Measurements from ENCODE around the gene NCKAP5. TPM values are rescaled to one million over a fixed set of nuclear protein-coding genes. Genes with fewer than 3 reads are reported as not detected.

NCKAP5 gene
- total and polyA plus RNA-seq, 4 donors, result 0.57 to 2.8 (median 2.4) TPM

GRCh38 chr2:132697556-132698205, 870.6 kb downstream of the NCKAP5 start (continued):
- no peak for TF ChIP-seq GABPA (IDR thresholded peaks at IDR 0.05 in 1 of 2, conservative IDR thresholded peaks at IDR 0.05 in 1 of 2)

- H3K27me3 ChIP-seq (ENCODE audit: control insufficient read depth in 4 of 4, insufficient read depth in 4 of 4, low read length in 3 of 4), result no peaks in the 10 kb centered on the region
Measured at GRCh38 chr2:132692816-132693215, 875.4 kb downstream of the NCKAP5 start.

More at GRCh38 chr2:132692816-132693215, 875.4 kb downstream of the NCKAP5 start:
- Histone ChIP-seq H3K4me3 (ENCODE audit: low read depth in 1 of 3, low read length in 3 of 3) (no peak overlapping the region), H3K27ac (ENCODE audit: low read depth in 1 of 2, low read length in 2 of 2) (no peak overlapping the region), H3K36me3 (ENCODE audit: control insufficient read depth in 4 of 4, insufficient read depth in 3 of 4, low read depth in 1 of 4, low read length in 3 of 4) (no peaks in the 10 kb centered on the region), H3K9ac (ENCODE audit: low read depth in 1 of 2, low read length in 2 of 2) (no peak overlapping the region), H3K4me1 (ENCODE audit: control insufficient read depth in 4 of 4, insufficient read depth in 4 of 4, low read length in 3 of 4) (no peaks in the 10 kb centered on the region), H3K9me3 (ENCODE audit: control insufficient read depth in 4 of 4, low read length in 3 of 4) (no peaks in the 10 kb centered on the region)
- TF ChIP-seq RAD21 (IDR thresholded peaks at IDR 0.05) (no peak), FOXA1 (IDR thresholded peaks at IDR 0.05) (no peak), SP1 (IDR thresholded peaks at IDR 0.05) (no peak), REST (IDR thresholded peaks at IDR 0.05) (no peak), MAX (IDR thresholded peaks at IDR 0.05) (no peak), YY1 (IDR thresholded peaks at IDR 0.05) (no peak), HNF4A (conservative IDR thresholded peaks at IDR 0.05) (no peak), TAF1 (conservative IDR thresholded peaks at IDR 0.05) (no peak), ATF3 (IDR thresholded peaks at IDR 0.05) (no peak), FOXA2 (IDR thresholded peaks at IDR 0.05) (no peak), GABPA (IDR thresholded peaks at IDR 0.05 in 1 of 2, conservative IDR thresholded peaks at IDR 0.05 in 1 of 2) (no peak), NR2F2 (IDR thresholded peaks at IDR 0.05) (no peak), RXRA (IDR thresholded peaks at IDR 0.05) (no peak), HNF4G (IDR thresholded peaks at IDR 0.05) (no peak), EGR1 (IDR thresholded peaks at IDR 0.05; ENCODE audit: low read depth in 2 of 2) (no peak), JUND (IDR thresholded peaks at IDR 0.05) (no peak), ZBTB33 (IDR thresholded peaks at IDR 0.05) (no peak)
- TF ChIP-seq, protein P1, sequence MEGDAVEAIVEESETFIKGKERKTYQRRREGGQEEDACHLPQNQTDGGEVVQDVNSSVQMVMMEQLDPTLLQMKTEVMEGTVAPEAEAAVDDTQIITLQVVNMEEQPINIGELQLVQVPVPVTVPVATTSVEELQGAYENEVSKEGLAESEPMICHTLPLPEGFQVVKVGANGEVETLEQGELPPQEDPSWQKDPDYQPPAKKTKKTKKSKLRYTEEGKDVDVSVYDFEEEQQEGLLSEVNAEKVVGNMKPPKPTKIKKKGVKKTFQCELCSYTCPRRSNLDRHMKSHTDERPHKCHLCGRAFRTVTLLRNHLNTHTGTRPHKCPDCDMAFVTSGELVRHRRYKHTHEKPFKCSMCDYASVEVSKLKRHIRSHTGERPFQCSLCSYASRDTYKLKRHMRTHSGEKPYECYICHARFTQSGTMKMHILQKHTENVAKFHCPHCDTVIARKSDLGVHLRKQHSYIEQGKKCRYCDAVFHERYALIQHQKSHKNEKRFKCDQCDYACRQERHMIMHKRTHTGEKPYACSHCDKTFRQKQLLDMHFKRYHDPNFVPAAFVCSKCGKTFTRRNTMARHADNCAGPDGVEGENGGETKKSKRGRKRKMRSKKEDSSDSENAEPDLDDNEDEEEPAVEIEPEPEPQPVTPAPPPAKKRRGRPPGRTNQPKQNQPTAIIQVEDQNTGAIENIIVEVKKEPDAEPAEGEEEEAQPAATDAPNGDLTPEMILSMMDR (IDR thresholded peaks at IDR 0.05; ENCODE audit: low read depth, low read length, missing input control), result no peak
- DNase-seq (ENCODE audit: low spot score), result no peak
- WGBS, result 93% methylated on average over 1 of the region's 1 CpG
